Stimulated activated CD4-positive, alpha-beta T cell treated with anti-CD3 and anti-CD28 coated beads, Interleukin-1b, Interleukin-23, amount 100 ng/mL, for 24 hours (primary cell): ENCODE measurements around the gene ATP4A.

Experiments
- DNase-seq, 4 experiments: peaks; one replicate each; pipeline ENCODE4 v3.0.0-alpha.2; 2020; ENCODE audit warnings: low read depth in 4 of 4, low spot score in 1 of 4

ATP4A gene

GRCh38 chr19:35502751-35503150 lies 60.7 kb downstream of the ATP4A start:
- no peak for DNase-seq

- no peak for DNase-seq
These were observed 61.8 kb downstream of the ATP4A start for GRCh38 chr19:35501684-35502083.

- DNase-seq = no peak
These were observed 62.8 kb downstream of the ATP4A start for GRCh38 chr19:35500611-35501010.
